CD4-positive, alpha-beta T cell treated with Interferon alpha-2 for 1 hour (primary cell): ENCODE results near the gene RPS24.
A peak's percentile ranks its signal among the peaks of the same experiment; 100 is the strongest.

Experiments used
- DNase-seq, 2 donors: peaks; one replicate each; pipeline ENCODE4 v3.0.0-alpha.2; 2020 to 2022

Gene RPS24

DNA sequence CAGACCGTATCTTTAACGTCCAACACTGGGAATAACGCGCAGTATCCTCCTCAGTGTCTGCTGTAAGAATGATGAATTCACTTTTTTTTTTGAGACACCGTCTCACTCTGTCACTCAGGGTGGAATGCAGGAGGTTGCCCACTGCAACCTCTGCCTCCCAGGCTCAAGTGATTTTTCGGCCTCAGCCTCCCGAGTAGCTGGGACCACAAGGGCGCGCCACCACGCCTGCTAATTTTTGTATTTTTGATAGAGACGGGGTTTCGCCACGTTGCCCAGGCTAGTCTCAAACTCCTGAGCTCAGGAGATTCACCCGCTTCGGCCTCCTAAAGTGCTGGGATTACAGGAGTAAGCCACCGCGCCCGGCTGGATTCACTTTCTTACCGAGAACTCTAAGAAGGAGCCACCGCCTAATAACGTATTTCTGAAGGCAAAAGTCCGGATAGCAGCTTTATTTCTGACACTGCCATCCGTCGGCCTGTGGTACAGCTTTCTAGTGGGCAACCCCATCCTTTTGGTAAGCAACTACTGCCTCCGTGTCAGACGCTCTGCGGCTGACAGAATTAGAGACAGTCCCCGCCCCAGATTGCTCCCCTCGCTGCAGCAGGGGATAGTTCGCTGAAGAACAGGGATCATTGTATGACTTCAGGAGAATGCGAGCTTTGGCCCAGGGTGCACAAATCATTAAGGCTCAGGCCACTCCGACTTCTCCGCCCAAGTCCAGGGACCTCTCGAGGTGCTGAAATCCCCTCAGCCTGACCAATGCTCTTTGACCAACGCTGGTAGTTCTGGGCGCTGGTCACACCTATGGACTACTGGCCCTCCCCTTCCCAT, 5.0 kb upstream of the RPS24 start:
- peak; percentile 24 to 52 for DNase-seq

DNA sequence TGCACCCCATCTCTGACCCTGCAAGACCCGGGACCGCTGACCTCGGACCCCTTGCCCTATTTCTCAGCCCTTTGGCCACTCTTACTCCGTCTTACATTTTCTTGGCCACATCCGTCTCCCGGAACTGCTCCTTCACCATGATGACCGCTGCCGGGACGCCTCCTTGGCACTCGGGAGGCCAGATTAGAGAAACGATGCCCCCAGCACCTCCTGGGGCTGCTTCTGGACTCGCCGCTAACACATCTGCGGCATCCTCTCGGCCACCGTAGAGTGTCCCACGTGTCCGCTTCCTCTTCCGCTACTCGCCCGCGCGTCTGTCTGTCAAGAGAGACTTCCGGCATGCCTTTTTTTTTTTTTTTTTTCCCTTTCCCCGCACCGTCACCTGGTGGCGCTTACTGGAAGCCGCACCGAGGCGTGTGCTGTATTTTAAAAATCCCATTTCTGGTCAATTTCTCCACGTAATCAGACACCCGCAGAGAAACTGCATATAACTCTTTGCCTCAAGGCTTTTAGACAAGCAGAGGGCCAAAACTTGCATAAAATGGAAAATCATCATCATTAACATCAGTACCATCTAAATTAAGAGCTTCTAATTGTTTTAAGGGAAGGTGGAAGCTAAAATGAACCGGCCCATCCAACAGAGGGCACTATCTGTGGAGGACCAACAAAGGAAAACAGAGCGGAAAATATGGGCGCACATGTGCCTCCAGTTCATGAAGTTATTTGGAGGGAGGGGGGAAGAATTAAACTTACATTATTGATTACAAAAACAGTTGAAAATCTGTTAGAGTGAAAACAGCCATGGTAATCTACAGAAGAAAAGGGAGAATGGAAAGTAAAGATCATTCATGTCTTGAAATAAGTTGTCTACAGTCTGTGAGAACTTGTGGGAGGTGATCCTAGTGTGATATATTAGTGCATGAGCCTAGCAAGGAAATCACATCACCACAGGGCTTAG, 4.1 kb upstream of the RPS24 start, which contains the start of gene POLR3A:
POLR3A (minus strand) TSS at position 247 of the 958 bp plus-strand sequence; CDS start at position 139, 108 bp downstream.
- peak; percentile 95 for DNase-seq

DNA sequence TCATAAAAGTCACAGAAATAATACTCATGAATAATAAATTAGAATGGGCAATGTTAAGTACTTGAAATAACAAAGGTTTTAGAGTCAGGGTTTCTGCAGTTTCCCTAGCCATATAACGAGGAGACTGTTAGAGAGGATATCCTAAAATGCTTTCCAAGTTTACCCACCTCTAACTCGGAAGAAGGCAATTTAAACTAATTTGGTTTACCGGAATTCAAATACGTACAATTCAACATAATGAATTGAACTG, 351 bp upstream of the RPS24 start:
- no peak for DNase-seq

DNA sequence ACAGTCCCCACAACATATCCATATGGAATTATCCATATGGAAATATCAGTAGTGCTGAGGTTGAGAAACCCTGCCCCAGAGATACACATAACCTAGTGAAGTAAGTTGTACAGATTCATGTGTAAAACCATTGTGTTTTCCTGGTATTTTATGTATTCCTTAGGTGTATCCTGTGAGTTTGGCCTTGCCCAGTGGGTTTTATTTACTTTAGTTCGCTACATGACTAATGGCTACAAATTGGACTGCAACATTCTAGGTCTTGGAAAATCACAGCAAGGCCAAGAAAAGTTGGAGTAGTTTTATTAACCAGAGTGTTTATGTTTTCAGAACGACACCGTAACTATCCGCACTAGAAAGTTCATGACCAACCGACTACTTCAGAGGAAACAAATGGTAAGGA, 1.4 kb downstream of the RPS24 start:
- DNase-seq = no peak

DNA sequence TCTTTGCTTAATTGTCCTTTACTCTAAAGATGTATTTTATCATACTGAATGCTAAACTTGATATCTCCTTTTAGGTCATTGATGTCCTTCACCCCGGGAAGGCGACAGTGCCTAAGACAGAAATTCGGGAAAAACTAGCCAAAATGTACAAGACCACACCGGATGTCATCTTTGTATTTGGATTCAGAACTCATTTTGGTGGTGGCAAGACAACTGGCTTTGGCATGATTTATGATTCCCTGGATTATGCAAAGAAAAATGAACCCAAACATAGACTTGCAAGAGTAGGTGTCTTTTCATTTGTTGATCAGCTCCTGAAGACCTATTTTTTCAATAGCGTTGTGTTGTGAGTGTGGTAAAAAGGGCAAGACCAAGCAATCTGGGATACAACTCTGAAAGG, 1.8 kb downstream of the RPS24 start:
- no peak for DNase-seq

DNA sequence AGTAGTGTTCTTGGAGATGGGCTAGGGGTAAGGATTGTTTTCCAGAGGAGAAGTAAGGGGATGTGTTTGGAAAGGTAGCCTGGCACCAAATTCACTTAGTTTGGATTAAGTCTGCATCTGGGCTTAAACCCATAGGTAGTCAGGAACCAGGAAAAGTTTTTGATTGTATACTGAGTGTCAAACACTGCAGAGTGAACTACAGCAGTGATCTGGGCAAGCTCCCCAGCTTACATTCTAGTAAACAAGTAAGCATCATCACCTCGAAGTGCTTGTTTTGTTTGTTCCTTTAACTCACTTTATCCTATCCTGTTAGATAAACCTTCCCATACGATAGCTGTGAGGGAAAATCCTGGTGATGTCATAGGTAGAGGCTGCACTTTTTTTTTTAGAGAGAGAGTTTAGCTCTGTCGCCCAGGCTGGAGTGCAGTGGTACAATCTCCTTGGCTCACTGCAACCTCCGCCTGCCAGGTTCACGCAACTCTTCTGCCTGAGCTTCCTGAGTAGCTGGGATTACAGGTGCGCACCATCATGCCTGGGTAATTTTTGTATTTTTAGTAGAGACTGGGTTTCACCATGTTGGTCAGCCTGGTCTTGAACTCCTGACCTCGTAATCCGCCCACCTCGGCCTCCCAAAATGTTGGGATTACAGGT, 2.4 kb downstream of the RPS24 start:
- DNase-seq = no peak

DNA sequence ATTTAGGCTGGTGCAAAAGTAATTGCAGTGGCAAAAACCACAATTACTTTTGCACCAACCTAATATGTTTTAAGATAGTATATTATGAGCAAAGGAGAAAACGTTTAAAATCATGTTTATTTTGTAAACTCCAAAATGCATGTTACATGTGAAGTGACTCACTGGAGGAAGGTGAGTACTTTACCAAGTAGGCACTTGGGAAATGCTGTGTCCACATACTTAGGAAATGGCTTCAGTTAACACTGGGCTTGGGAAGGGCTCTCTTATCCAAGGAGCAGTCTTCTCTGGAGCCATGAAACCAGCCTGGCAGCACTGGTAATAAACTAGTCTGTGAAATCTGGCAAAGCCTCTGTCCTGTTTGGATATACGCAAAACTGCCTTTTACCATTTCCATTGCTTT, 4.4 kb downstream of the RPS24 start:
- DNase-seq = no peak

DNA sequence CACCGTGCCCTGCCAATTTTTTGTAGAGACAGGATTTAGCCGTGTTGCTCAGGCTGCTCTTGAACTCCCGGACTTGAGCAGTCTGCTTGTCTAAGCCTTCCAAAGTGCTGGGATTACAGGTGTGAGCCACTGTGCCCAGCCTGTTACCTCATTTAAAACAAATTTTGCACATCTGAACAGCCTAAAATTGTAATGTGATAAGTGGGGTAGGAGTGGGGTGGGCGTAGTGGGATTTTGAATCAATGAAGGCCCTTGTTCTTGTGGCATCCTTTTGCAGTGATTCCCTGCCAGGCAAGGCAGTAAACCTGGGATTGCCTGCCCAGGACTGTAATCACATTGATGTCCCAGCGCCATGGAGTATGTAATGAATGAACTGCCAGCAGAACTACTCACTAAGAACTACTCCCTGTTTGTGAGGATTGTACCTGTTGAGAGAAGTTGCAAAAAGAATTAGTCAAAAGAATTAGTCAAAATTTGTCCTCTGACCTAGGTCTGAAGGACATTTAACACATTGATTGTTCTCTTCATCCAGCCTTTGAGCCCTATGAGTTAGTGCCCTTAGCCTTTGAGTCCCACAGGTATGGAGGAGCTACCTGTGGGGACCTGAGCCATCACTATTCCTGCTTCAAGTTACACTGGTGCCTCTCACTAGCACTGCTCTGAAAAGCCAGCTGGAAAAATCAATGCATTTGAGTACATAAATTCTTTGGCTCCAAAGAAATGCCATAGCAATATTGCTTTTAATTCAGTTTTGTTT, 5.3 kb downstream of the RPS24 start:
- no peak for DNase-seq

DNA sequence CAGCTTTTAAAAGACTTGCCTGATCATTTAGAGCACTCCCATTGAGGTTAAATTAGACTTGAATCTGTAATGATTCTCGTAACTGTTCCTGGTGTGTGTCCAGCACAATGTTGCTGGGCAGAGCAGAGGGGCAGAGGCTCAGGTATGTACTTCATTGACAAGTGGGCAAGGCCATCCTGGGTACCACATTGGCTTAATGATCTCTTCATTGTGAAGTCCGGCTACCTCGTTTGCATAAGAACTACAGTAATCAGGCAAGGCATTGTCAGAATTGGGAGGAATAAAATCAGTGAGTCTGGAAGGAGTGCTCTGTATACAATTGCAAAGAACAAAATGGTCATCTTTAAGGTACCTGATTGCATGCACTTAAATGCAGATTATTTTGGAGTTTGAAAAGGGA, 6.1 kb downstream of the RPS24 start:
- DNase-seq = no peak

DNA sequence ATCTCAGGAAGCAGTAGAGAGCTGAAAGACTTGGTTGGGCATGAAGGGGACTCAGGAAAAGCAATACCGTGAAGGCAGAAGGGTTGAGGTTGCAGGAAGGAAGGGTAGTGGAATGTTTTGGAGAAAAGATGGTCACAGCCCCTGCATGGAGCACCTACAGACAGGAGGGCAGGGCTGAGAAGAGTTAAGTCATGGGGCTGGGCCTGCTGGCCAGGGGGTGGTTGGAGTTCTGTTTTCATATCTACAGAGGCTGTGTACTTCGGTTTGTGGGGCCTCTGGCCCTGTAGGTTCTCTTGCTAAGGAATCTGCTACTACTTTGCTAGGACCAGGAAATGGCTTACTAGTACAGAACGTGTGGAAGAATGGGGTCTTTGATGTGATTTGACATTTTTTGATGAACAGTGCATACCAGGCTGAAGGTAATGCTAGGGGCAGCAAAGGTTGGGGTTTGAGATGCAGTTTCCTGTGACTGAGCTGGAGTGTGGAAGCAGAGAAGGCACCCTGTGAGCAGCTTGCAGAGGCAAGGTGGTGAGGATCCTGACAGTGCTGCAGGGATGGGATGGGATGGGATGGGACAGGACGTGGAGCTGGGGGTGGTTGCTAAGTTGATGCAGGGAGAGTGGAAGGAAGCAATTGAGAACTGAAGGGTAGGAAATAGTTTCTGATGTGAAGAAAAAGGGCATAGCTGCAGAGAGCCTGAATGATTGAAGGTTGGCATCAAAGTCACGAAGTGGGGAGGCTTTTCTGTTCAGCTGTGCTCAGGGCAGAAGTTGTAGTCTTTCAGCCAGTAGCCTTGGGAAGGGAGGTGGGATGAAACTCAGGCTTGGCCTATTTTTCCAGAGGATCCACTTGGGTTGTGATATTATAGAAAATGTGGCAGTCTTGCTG, 7.8 kb downstream of the RPS24 start:
- DNase-seq = no peak

DNA sequence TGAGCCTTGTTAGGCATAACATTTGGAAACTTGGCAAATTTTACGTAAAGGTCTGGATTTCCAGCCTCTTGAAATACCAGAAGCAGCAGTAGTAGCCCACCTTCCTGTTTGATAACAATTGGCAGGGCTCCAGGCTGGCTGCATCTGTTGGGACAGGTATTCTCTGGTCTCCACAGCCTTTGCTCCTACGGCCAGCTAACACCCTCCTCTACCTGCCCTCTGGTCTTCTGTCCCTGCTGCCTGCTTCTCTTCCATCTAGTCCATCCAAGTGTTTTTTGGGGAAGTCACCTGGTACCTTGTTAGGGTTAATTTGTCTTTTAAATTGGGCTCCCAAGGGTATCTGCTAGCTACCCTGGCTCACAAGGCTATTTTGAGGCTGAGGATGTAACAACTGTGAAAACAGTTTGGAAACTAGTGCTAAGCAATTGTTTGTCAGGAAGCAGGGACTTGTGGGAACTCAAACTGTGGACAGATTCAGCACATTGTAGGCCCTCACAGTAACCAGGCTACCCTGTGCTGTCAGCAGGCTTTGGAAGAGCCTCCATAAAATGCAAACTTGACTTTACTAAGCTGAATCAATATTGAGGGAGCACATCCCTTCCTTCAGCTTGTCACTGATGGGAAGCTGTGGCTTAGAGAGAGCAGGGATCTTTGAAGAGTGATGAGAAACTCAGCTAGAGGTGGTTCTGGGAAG, 8.5 kb downstream of the RPS24 start:
- no peak for DNase-seq

DNA sequence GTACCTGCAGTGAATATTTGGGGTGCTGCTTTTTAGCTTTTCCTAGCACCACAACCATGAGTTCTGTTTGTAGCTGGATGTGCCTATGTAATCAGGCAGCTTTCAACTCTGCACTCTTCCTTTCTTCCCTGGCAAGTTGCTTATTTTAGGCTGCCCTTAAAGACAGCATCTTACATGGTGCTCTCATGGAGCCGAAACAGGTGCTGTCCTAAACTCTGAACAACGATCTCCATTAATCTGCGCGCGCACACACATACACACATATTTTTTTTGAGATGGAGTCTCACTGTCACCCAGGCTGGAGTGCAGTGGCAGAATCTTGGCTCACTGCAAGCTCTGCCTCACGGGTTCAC, 9.1 kb downstream of the RPS24 start:
- no peak for DNase-seq

DNA sequence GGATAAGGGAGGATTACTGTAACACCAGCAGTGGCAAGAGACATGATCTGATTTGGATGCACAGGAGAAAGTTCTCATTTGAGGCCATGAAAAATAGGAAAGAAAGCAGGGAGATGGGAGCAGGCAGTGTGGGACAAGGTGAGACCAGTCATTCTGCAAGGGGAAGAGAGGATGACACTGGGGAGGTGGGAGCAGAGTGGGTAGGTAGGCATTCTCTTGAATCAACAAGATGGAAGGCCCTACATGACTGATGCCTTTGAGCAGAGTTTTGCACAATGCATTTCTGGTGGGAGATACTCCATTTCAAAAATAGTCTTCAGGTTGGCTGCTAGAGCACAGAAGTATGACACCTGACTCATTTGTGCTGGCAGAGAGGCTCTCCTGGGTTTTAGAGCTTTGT, 10.5 kb downstream of the RPS24 start:
- DNase-seq = no peak

DNA sequence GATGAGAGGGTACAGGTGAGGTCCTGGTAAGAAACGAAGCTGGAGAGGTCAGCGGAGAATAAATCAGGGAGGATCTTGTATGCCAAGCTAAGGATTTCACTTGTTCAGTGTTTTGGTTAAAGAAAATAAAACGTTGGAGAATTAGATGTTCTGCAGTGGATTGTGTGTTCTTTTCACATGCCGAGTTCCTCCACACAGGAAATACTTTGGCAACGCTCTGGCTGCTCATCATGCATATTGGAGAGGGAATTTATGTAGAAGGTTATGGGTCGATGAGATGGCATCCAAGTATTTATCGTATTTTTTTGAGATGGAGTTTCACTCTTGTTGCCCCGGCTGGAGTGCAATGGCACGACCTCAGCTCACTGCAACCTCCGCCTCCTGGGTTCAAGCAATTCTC, 11.0 kb downstream of the RPS24 start:
- no peak for DNase-seq

DNA sequence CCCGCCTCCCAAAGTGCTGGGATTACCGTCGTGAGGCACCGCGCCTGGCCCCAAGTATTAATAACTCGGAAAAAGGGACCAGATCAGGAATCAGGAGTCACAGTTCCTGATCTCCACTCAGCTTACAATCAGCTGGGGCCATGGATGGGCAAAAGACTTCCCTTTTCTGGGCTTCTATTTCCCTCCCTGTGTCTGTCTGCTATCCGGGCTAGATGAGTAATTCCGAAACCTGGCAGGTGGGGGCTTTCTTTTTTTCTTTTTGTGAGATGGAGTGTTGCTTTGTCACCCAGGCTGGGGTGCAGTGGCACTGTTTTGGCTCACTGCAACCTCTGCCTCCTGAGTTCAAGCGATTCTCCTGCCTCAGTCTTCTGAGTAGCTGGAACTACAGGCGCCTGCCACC, 11.6 kb downstream of the RPS24 start:
- no peak for DNase-seq

DNA sequence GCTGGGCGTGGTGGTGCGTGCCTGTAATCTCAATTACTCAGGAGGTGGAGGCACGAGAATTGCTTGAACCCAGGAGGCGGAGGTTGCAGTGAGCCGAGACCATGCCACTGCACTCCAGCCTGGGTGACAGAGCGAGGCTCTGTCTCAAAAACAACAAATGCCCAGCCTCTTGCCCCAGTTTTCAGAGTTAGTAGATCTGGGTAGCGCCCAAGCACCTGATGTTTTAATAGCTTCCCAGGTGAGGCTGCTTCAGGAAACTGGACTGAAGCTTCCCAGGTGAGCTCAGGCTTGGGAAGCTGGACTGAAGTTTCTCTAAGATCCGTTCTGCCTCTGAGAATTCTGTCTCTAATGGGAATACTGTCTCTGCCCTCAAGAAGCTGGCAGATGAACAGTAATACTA, 12.2 kb downstream of the RPS24 start:
- no peak for DNase-seq

DNA sequence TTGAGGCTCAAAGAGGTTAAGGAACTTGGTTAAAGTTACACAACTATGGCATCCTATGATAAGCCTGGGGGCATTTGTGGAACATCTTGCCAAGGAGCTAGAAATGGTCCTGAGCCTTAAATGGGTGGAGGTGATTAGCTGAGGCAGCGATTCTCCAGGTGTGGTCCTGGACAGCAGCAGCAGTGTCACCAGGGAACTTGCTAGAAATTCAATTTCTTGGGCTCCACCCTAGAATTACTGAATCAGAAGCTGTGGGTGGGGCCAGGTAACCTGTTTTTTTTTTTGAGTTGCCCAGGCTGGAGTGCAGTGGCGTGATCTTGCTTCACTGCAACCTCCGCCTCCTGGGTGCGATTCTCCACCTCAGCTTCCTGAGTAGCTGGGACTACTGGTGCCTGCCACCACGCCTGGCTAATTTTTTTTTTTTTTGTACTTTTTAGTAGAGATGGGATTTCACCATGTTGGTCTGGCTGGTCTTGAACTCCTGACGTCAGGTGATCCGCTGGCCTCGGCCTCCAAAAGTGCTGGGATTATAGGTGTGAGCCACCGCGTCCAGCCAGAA, 13.1 kb downstream of the RPS24 start:
- DNase-seq = no peak

DNA sequence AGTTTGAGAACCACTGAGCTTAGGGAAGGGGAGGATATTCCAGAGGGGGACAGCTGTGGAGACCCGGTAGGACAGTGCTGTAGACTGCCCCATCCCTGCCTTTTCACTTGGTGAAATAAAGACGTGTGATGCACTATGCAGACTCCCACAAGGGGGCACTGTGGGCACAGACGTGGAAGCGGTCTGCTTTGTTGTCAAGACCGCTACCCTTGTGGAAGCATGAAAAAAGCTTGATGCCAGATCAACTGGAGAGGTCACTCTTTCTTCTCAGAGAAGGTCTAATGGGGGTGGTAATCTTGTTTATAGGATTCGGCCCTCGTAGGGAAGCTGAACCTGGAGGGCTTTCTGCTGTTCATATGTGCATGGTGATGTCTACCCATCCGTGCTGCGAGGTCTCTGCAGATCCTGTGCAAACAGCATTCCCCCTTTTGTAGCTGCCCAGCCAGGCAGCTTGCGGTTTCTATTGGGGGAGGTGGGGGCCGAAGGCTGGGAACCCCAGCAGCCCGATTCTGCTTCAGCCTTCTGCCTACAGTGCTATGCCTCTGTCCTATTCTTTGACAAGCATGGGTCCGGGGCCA, 13.7 kb downstream of the RPS24 start:
- peak; percentile 71 to 78 for DNase-seq

DNA sequence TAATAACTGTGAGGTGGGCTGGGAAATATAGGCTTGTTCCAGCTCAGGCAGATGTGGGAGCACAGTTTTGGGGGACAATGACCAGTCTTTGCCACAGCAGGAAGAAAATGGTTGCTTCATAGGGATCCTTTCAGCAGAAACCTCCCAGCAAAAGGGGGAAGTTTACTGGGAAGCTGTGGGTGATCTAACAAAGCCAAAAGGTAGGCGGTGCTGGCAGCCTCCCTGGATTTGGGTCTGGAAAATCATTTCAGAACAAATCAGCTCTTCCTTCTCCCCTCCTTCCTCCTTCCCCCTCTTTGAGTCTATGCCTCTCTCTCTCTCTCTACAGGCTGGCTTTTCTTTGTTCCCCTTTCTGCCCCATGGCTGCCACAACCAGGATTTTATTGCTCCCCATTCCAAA, 16.2 kb downstream of the RPS24 start:
- no peak for DNase-seq

DNA sequence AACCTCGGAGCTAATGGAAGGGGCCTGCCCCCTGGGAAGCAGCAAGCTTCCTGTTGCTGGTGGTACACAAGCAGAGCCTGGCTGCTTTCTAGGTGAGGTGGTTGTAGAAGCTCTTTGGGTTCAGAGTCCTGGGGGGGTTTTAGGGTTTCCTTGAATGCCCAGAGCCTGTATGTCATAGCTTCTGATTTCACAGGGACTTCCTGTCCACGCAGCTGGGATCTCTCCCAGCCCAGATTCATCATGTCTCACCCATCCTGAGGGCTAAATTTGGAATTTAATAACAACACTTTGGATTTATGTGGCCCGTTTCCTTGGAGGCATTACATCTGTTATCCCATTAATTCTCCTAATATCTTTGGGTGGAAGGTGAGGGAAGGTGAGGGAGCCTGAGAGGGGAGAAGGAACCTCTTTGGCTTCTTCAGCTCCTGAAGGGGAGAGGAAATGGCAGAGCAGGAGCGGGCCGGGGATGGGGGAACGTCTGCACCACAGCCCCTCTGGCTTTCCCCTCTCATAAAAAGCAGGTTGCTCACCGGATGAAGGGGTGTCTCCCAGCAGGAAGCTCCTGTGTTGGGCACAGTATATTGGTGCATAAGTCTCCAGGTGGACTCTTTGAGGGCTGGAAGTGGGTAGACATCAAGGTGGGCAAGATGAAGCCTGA, 19.7 kb downstream of the RPS24 start:
- DNase-seq = no peak
